ENCODE results near the gene CD27. TPM values are rescaled to one million over a fixed set of nuclear protein-coding genes. Genes with fewer than 3 reads are reported as not detected.
"Not testable (repeated sequence)": the region's sequence is repeated elsewhere in the genome, so short reads cannot be mapped to it uniquely, and the experiment has no call there.

The CD27 gene
- polyA plus RNA-seq, 4 donors = 0.56 to 2.5 (median 1.3) TPM

DNA sequence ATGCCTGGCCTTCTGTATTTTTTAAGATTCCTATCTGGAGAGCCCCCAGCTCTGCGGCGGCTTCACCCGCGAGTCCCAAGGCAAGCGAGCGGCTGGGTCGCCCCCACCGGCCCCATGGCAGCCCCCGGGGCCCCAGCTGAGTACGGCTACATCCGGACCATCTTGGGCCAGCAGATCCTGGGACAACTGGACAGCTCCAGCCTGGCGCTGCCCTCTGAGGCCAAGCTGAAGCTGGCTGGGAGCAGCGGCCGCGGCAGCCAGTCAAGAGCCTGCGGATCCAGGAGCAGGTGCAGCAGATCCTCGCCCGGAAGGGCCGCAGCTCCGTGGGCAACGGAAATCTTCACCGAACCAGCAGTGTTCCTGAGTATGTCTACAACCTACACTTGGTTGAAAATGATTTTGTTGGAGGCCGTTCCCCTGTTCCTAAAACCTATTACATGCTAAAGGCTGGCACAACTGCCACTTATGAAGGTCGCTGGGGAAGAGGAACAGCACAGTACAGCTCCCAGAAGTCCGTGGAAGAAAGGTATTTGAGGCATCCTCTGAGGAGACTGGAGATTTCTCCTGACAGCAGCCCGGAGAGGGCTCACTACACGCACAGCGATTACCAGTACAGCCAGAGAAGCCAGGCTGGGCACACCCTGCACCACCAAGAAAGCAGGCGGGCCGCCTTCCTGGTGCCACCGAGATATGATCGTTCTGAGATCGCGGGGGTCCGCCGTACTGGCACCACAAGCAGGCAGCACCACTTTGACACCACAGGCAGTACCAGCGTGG, 33.0 kb downstream of the CD27 start:
- DNase-seq (ENCODE audit: low read depth in 4 of 4, low spot score in 2 of 4) = not testable (repeated sequence)

DNA sequence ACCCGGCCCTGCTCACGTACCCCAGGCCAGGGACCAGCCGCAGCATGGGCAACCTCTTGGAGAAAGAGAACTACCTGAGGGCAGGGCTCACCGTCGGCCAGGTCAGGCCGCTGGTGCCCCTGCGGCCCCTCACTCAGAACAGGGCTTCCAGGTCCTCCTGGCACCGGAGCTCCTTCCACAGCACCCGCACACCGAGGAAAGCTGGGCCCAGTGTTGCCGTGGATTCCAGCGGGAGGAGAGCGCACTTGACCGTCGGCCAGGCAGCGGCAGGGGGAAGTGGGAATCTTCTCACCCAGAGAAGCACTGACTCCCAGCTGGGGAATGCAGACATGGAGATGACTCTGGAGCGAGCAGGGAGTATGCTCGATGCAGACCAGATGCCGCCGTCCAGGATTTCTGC, 33.7 kb downstream of the CD27 start:
- no peak for DNase-seq (ENCODE audit: low read depth in 4 of 4, low spot score in 2 of 4)

DNA sequence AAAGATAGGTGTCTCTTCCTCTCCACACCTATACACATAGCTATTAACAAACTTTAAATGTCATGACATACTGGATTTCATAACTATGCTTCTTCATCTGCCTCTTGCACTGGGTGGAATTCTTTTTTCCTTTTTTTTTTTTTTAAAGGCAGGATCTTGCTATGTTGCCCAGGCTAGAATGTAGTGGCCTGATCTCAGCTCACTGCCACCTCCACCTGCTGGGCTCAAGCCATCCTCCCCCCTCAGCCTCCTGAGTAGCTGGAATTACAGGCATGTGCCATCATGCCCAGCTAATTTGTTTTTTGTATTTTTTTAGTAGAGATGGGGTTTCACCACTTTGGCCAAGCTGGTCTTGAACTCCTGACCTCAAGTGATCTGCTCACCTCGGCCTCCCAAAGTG, 43.5 kb downstream of the CD27 start:
- no peak for DNase-seq (ENCODE audit: low read depth in 4 of 4, low spot score in 2 of 4)

DNA sequence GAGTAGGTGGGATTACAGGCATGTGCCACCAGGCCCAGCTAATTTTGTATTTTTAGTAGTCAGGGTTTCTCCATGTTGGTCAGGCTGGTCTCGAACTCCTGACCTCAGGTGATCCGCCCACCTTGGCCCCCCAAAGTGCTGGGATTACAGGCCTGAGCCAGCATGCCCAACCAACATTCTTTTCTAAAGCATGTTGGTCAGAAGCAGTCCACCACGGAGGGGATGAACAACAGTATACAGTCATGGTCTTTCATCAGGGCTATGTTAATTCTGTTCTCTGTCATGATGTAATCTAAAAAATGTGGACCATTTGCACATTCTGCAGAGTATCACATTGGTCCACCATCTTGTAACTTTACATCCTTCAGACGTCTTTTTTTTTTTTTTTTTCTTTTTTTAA, 44.7 kb downstream of the CD27 start:
- DNase-seq (ENCODE audit: low read depth in 4 of 4, low spot score in 2 of 4) = no peak

DNA sequence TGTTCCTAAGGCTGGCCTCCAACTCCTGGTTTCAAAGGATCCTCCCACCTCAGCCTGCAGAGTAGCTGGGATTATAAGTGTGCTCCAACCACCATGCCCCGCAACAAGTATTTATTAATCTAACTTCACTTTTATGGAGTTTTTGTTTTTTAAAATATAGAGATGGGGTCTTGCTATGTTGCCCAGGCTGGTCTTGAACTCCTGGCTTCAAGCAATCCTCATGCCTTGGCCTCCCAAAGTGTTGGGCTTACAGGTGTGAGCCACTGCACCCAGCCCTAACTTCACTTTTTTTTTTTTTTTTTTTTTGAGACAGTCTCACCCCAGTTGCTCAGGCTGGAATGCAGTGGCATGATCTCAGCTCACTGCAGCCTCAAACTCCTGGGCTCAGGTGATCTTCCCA, 45.9 kb downstream of the CD27 start:
- DNase-seq (ENCODE audit: low read depth in 4 of 4, low spot score in 2 of 4) = not testable (repeated sequence)

DNA sequence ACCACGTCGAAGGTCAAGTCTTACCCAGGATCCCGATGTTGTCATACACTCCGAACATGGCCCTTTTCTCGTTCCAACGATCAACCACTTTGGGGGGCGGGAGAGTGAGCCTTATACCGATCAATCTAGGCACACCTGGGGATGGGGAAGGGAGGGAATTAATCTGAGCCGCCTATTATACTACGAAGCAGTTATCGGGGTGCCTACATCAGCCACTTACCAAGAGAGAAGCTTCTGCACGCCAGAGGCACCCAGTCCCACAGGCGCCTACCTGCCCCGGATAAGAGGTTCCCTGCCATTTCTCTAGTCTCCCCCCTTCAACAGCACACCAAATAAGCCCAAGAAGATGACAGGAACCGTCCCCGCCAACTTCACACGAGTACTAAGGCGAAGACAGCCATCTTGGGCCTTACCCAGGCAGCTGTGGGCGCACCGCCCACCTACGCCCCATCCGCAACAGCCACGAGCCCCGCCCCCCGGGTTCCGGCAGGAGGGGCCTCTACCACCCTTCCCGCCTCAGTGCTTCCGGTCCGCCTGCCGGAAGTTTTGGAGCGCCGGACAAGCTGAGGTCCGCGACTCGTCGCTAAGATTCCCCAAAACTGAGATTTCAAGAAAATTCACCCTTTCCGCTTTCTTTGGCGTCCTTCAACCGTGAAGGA, 48.2 kb downstream of the CD27 start, which contains the start of gene MRPL51:
TSS of gene MRPL51 (minus strand) at position 425 of the 659 bp plus-strand sequence. CDS start at position 299, 126 bp downstream.
- DNase-seq (ENCODE audit: low read depth in 4 of 4, low spot score in 2 of 4) = peak; percentile 85 to 92 (median 90)

DNA sequence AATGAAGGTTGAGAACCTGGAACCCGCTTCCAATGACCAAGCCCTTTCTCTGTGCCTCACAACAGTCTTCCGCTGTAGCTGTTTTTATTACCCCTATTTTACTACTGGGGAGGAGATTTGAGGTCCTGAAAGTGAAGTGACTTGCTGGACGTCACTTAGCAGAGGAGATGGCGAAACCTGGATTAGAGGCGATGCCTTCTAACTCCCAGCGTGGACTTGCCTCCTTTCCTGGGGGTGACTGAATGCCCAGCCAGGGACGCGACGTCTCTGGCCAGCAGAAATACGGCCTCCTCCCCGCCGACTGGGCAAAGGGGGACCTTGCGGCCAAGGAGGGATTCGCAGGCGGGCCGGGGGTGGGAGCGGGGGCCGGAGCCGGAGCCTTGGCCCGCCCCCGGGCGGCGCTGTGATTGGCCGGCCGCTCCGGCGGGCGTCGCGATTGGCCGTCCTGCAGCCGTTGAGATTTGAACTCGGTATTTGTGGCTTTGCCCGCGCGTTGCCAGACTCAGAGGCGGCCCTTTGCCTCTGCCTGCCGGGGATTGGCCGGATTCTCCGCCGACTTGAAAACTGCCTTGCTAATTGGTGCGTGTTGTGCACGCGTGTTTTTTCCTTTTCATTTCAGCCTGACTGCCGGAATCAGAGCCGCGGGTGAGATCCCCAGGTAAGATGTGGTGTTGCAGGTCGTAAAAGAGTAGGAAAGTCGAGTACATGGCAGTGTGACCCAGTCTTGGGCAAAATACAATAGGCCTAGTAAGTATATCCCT, 48.9 kb downstream of the CD27 start, which contains the start of gene NCAPD2:
TSS of gene NCAPD2 (plus strand) at position 606 of the 761 bp plus-strand sequence. CDS start 997 bp downstream, outside the sequence.
- peak in 3 of 4 donors; percentile 82 to 89 (median 88) for DNase-seq (ENCODE audit: low read depth in 4 of 4, low spot score in 2 of 4)

DNA sequence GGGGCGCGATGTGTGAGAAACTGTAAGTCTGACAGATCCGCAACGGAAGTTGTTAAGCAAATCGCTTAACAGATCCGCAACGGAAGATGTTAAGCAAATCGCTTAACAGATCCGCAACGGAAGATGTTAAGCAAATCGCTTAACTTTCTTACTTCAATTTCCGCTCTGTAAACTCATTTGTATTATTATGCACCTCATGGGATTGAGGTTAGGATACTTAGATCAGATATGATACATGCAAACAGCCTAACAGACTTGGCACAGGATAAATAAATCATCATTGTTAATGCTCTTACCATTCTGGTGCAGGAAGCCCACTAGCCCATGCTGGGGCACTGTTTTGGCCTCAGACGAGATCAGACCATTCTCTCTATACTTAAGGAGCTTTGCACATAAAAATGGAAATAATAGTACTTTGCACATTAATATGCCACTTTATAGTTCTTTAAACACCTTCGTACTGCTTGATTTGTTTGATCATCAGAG, 49.5 kb downstream of the CD27 start:
- DNase-seq (ENCODE audit: low read depth in 4 of 4, low spot score in 2 of 4) = no peak

DNA sequence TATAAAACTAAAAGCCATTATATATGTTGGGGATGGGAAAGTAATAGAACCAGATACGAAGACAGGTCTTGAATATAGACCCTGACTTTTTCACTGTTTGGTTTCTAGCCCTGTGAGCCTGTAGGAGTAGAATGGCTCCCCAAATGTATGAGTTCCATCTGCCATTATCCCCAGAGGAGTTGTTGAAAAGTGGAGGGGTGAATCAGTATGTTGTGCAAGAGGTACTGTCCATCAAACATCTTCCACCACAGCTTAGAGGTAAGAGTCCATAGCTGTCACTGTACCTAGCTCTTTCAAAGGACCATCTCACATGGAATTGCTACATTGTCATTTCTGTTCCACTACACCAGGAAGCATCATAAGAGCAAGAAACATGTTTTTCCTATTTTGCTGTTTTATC, 50.2 kb downstream of the CD27 start:
- DNase-seq (ENCODE audit: low read depth in 4 of 4, low spot score in 2 of 4) = no peak

DNA sequence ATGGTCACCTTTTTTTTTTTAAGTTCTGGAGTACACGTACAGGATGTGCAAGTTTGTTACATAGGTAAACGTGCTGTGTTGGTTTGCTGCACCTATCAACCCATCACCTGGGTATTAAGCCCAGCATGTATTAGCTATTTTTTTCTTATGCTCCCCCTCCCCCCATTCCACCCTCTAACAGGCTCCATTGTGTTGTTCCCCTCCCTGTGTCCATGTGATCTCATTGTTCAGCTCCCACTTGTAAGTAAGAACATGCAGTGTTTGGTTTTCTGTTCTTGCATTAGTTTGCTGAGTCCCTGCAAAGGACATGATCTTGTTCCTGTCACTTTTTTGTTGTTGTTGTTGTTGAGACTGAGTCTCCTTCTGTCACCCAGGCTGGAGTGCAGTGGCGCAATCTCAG, 52.5 kb downstream of the CD27 start:
- DNase-seq (ENCODE audit: low read depth in 4 of 4, low spot score in 2 of 4) = not testable (repeated sequence)

DNA sequence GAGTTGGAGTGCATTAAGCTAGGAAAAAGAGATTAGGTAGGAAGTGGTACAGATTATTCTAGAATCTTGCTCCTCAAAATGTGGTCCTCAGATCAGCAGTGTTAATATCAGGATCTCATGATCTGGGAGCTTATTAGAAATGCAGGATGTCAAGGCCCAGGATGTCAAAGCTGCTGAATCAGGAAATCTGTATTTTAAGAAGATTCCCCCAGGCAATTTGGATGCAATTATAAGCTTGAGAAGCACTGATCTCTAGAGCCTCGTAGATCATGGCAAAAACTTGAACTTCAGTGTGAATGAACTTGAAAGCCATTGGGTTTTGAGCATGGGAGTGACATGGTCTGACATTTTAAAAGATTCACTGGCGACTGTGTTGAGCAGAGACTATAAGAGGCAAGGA, 55.7 kb downstream of the CD27 start:
- DNase-seq (ENCODE audit: low read depth in 4 of 4, low spot score in 2 of 4) = no peak

Other genes with a start within 250 kb of the CD27 start
- 100 to 1,000 TPM; 175 to 212 (median 194) TPM for gene CD9, start 244.6 kb upstream of the CD27 start, polyA plus RNA-seq (ENCODE audit: insufficient read length in 4 of 4)
- 1 to 10 TPM; 3.7 to 8.8 (median 4.9) TPM for gene PLEKHG6, start 134.3 kb upstream of the CD27 start, polyA plus RNA-seq (ENCODE audit: insufficient read length in 4 of 4)
- gene TNFRSF1A, start 102.9 kb upstream of the CD27 start, polyA plus RNA-seq (ENCODE audit: insufficient read length in 4 of 4) = 100 to 1,000 TPM in 2 of 4 donors, 10 to 100 TPM in 2; 77.4 to 104 (median 92.2) TPM
- gene SCNN1A, start 69.4 kb upstream of the CD27 start, polyA plus RNA-seq (ENCODE audit: insufficient read length in 4 of 4) = 10 to 100 TPM; 69.0 to 87.4 (median 77.4) TPM
- 10 to 100 TPM; 59.3 to 80.2 (median 69.5) TPM for gene LTBR, start 60.8 kb upstream of the CD27 start, polyA plus RNA-seq (ENCODE audit: insufficient read length in 4 of 4)
- gene TAPBPL, start 7.1 kb downstream of the CD27 start, polyA plus RNA-seq (ENCODE audit: insufficient read length in 4 of 4) = 10 to 100 TPM; 15.5 to 25.6 (median 19.5) TPM
- 10 to 100 TPM in 3 of 4 donors, 1 to 10 TPM in 1; 6.7 to 16.5 (median 10.4) TPM for gene VAMP1, start 25.7 kb downstream of the CD27 start, polyA plus RNA-seq (ENCODE audit: insufficient read length in 4 of 4)
- 100 to 1,000 TPM; 153 to 196 (median 177) TPM for gene MRPL51, start 48.3 kb downstream of the CD27 start, polyA plus RNA-seq (ENCODE audit: insufficient read length in 4 of 4)
- 10 to 100 TPM; 48.2 to 73.2 (median 63.9) TPM for gene NCAPD2, start 49.1 kb downstream of the CD27 start, polyA plus RNA-seq (ENCODE audit: insufficient read length in 4 of 4)
- 1,000 to 10,000 TPM; 1,941 to 2,047 (median 1,998) TPM for gene GAPDH, start 89.6 kb downstream of the CD27 start, polyA plus RNA-seq (ENCODE audit: insufficient read length in 4 of 4)
- gene IFFO1, start 111.1 kb downstream of the CD27 start, polyA plus RNA-seq (ENCODE audit: insufficient read length in 4 of 4) = 10 to 100 TPM; 11.7 to 22.9 (median 15.9) TPM
- gene NOP2, start 123.3 kb downstream of the CD27 start, polyA plus RNA-seq (ENCODE audit: insufficient read length in 4 of 4) = 10 to 100 TPM; 24.5 to 37.1 (median 28.7) TPM
- gene CHD4, start 162.4 kb downstream of the CD27 start, polyA plus RNA-seq (ENCODE audit: insufficient read length in 4 of 4) = 100 to 1,000 TPM; 269 to 322 (median 294) TPM
- gene LPAR5, start 191.0 kb downstream of the CD27 start, polyA plus RNA-seq (ENCODE audit: insufficient read length in 4 of 4) = 1 to 10 TPM; 1.1 to 1.6 (median 1.4) TPM
- gene ACRBP, start 202.5 kb downstream of the CD27 start, polyA plus RNA-seq (ENCODE audit: insufficient read length in 4 of 4) = 1 to 10 TPM; 2.4 to 6.6 (median 5.0) TPM
- 100 to 1,000 TPM; 112 to 133 (median 122) TPM for gene ING4, start 218.2 kb downstream of the CD27 start, polyA plus RNA-seq (ENCODE audit: insufficient read length in 4 of 4)
- gene ZNF384, start 244.4 kb downstream of the CD27 start, polyA plus RNA-seq (ENCODE audit: insufficient read length in 4 of 4) = 100 to 1,000 TPM in 2 of 4 donors, 10 to 100 TPM in 2; 68.1 to 109 (median 90.5) TPM

Data from left renal cortex interstitium (tissue), 4 donors.